HuH-7 (cell line): ENCODE measurements around the gene CPNE9.

Experiments
- DNase-seq: peaks from one replicate; pipeline ENCODE4 v3.0.0; 2011; ENCODE audit warnings: low spot score

CPNE9 gene

GRCh38 chr3:9703736-9704346 lies at the start of gene CPNE9:
CPNE9 (plus strand) TSS chr3:9703833; CDS start chr3:9703997, 164 bp downstream.
- no peak for DNase-seq

GRCh38 chr3:9659849-9660248 lies 43.8 kb upstream of the CPNE9 start:
- no peak for DNase-seq

- no peak for DNase-seq
These were observed 42.7 kb upstream of the CPNE9 start for GRCh38 chr3:9660972-9661371.

GRCh38 chr3:9664119-9664751 lies 39.4 kb upstream of the CPNE9 start:
- no peak for DNase-seq

- no peak for DNase-seq
These were observed 36.8 kb upstream of the CPNE9 start for GRCh38 chr3:9666704-9667445.

- no peak for DNase-seq
These were observed 34.4 kb upstream of the CPNE9 start for GRCh38 chr3:9669277-9669676.

GRCh38 chr3:9669720-9670432 lies 33.8 kb upstream of the CPNE9 start:
- DNase-seq: no peak

GRCh38 chr3:9673082-9673481 lies 30.6 kb upstream of the CPNE9 start:
- DNase-seq: no peak

- DNase-seq: no peak
These were observed 29.9 kb upstream of the CPNE9 start for GRCh38 chr3:9673752-9674151.

GRCh38 chr3:9675736-9676290 lies 27.8 kb upstream of the CPNE9 start:
- no peak for DNase-seq

- no peak for DNase-seq
These were observed 26.8 kb upstream of the CPNE9 start for GRCh38 chr3:9676785-9677184.

- no peak for DNase-seq
These were observed 25.1 kb upstream of the CPNE9 start for GRCh38 chr3:9678493-9678892.

GRCh38 chr3:9679476-9680080 lies 24.1 kb upstream of the CPNE9 start:
- no peak for DNase-seq

- no peak for DNase-seq
These were observed 22.5 kb upstream of the CPNE9 start for GRCh38 chr3:9681011-9681722.

GRCh38 chr3:9681723-9682081 lies 21.9 kb upstream of the CPNE9 start:
- peak; percentile 77 for DNase-seq

- no peak for DNase-seq
These were observed 21.5 kb upstream of the CPNE9 start for GRCh38 chr3:9682096-9682495.

GRCh38 chr3:9683426-9683825 lies 20.2 kb upstream of the CPNE9 start:
- no peak for DNase-seq

- DNase-seq: no peak
These were observed 18.2 kb upstream of the CPNE9 start for GRCh38 chr3:9685216-9686049.

- DNase-seq: no peak
These were observed 17.5 kb upstream of the CPNE9 start for GRCh38 chr3:9686050-9686550.

GRCh38 chr3:9686703-9687102 lies 16.9 kb upstream of the CPNE9 start:
- no peak for DNase-seq
